Esophagus squamous epithelium (tissue), 4 donors: ENCODE data around the gene SAA2.

Experiments used
- POLR2A ChIP-seq, 4 donors: fragments of 450-650 bp; IDR thresholded peaks; one replicate each; pipeline ENCODE4 v1.6.1; 2017; ENCODE audit warnings: antibody characterized with exemption in 4 of 4, mild to moderate bottlenecking in 4 of 4, moderate library complexity in 3 of 4
- TF ChIP-seq, protein P1 (sequence below), 6 experiments: fragments of 450-650 bp in 4 of 6; fragments of 200-600 bp in 2 of 6; sonication (generic) in 2 of 6; IDR thresholded peaks; one replicate each; pipeline ENCODE4 v1.5.1; 2016 to 2019; ENCODE audit warnings: antibody characterized with exemption in 6 of 6, mild to moderate bottlenecking in 4 of 6, moderate library complexity in 4 of 6

DNA sequence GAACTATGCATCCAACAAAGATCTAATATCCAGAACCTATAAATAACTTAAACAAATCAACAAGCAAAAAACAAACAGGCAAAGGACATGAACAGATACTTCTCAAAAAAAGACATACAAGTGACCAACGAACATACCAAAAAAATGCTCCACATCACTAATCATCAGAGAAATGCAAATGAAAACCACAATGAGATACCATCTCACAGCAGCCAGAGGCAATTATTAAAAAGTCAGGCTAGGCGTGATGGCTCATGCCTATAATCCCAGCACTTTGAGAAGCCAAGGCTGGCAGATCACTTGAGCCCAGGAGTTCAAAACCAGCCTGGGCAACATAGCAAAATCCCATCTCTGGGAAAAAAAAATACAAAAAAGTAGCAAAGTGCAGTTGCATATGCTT, 22.6 kb downstream of the SAA2 start:
- TF ChIP-seq, protein P1, sequence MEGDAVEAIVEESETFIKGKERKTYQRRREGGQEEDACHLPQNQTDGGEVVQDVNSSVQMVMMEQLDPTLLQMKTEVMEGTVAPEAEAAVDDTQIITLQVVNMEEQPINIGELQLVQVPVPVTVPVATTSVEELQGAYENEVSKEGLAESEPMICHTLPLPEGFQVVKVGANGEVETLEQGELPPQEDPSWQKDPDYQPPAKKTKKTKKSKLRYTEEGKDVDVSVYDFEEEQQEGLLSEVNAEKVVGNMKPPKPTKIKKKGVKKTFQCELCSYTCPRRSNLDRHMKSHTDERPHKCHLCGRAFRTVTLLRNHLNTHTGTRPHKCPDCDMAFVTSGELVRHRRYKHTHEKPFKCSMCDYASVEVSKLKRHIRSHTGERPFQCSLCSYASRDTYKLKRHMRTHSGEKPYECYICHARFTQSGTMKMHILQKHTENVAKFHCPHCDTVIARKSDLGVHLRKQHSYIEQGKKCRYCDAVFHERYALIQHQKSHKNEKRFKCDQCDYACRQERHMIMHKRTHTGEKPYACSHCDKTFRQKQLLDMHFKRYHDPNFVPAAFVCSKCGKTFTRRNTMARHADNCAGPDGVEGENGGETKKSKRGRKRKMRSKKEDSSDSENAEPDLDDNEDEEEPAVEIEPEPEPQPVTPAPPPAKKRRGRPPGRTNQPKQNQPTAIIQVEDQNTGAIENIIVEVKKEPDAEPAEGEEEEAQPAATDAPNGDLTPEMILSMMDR (IDR thresholded peaks at IDR 0.05): no peak
- TF ChIP-seq POLR2A (IDR thresholded peaks at IDR 0.05): no peak
